GM19395 (cell line): ENCODE measurements around the gene FAM163B.
"Not testable (repeated sequence)": the region's sequence is repeated elsewhere in the genome, so short reads cannot be mapped to it uniquely, and the experiment has no call there.

ENCODE experiments used
- ATAC-seq: cut with Tn5 transposase; IDR thresholded peaks from one replicate; pipeline ENCODE4 v1.9.1; 2021; ENCODE audit warnings: mild to moderate bottlenecking, moderate library complexity; ENCODE audit not compliant: unreplicated experiment

Gene FAM163B

DNA sequence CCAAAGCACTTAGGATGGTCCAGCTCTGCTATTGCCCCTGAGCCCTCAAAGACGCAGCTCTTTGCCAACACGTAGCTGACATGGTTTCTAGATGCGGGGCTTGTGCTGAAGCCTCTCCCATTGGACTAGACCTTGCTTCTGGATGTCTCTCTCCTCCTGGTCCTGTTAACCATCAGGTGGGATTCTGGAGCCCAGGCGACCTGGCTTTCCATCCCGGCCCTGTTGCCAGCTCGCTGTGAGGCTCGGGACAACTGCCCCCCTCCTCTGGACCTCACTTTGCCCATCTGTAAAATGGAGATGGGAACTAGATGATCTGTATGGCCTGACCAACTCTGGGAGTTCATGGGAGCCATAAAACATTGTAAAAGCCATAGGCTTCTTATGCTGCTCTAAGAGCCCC lies 31.0 kb upstream of the FAM163B start:
- ATAC-seq, result no peak

DNA sequence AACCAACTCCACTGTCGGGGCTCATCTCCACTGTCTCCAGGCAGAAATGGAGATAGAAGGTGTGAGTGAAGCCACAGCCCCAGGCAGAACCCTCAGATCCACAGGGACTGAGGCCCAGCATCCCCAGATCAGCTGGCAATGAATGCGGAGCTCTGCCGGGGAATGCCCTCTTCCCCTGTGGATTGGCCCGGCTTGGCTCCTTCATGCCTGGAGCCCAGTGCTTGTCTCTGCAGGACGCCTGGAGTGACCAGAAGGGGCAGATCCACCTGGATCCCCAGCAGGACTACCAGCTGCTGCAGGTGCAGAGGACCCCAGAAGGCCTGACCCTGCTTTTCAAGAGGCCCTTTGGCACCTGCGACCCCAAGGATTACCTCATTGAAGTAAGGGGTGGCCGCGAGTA lies 30.4 kb upstream of the FAM163B start:
- no peak for ATAC-seq

DNA sequence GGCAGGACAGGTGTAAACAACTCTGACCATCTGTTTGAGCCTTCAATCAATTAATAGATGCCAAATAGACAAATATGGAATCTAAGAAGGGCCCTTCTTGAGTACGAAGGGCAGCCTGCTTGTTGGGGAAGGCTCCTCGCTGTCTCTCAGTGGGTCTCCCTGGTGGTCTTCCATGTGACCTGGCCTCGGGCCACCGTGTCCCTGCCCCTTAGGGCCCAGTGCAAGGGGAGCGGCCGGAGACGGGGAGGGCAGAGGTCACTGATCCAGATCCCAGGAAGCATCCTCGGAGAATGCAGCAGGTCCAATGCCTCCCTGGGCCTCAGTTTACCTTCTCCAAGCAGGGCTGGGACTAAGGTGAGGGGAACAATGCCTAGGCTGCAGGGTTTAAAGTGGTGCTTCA lies 29.5 kb upstream of the FAM163B start:
- no peak for ATAC-seq

DNA sequence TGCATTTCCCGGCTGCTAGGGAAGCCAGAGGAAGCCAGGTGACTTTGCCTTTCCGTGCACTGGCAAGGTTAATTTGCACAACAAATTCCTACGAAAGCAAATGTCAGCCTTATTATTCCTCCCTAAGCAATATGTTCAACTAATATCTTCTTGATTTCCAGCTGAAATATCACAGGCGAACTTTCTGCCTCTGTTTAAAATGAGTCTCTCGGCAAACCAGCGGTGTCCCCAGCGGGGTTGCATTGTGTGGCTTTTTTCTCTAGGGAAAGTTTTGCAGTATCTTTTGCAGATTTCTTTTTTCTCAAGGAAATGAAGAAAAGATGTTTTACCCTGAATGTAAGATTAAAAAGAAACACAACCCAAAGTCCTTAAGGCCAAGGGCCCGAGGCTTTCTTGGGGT lies 28.9 kb upstream of the FAM163B start:
- no peak for ATAC-seq

DNA sequence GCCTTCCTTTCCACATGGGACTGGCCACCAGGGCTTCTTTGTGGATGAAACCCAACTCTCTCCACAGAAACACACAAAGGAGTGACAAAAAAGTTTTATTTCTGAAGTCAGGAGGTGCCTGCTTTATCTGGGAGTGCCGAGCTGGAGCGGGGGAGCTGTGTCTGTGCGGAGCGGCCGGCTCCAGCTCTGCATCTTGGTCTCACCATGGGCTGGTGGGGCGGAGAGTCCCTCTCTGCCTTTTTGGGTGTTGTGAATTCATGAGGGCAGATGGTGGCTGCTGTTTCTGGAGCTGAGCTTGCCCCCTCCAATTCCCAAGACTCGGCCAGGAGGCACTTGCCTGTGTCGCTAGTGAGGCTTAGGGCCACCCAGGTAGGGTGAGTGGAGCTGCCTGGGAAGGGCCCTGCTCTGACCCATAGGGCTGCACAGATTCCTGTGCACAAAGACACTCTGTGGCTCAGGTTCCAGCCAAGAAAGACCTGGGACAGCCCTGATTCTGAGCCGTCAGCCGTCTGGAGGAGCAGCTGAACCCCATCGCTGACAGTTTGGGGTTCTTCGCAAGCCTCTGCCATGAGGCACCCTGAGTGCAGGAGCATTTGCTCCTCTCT lies 28.4 kb upstream of the FAM163B start:
- no peak for ATAC-seq

DNA sequence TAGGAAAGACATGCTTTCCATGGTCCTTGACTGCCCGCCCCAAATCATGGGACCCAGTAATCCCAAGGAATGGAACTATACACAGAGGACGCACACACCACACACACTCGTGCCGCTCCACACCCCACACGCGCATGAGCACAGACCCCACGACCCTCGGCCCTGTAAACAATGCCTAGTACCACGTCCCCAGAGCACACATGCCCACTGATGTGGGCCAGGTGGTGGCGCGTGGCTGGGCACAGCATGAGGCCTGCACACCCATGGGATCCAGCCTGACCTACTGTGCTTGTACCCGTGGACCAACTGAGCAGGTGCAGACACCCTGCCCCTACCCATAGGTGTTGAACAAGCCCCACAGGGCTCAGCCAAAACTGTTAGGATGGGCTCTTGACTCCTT lies 27.7 kb upstream of the FAM163B start:
- ATAC-seq, result no peak

DNA sequence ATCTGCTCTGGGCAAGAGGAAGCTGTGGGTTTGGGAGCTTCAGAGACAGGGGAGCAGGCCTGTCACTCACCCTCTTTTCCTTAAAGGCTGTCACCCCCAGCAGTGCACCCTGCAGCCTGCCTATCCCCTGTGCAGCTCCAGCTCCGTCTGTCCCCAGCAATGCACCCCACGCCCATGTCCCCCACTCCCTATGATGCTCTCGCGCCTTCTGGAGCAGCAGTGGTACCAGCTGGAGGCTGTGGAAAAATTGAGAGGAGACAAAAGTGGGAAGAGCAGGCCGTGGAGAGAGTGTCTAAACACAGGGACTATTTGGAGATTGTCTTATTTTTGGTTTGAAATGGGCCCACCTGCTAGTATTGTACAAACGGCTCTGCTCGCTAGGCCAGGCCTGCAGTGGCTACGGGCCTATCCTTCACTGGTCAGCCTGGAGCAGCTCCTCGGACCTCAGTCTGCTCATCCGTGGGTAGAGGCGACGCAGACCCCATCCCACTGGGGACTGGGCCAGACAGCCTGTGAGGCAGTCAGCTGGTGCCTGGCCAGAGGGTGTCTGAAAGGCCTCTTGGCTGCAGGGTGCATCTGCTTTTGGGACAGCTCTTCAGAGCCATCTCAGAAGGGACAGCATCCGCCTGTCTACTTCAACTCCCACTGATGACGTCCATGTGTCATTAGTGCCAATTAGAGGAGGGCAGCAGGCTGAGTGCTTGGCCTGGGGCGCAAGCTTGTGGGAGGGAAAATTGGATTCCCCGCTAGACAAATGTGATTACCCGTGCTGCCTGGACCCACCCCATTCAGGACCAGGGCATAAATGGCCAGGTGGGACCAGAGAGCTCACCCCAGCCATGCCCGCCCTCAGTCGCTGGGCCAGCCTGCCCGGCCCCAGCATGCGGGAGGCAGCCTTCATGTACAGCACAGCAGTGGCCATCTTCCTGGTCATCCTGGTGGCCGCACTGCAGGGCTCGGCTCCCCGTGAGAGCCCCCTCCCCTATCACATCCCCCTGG lies 26.6 kb upstream of the FAM163B start, which contains the start of gene DBH:
TSS of gene DBH (plus strand) at position 831 of the 999 bp plus-strand sequence. CDS start at position 840, 9 bp downstream.
- no peak for ATAC-seq

DNA sequence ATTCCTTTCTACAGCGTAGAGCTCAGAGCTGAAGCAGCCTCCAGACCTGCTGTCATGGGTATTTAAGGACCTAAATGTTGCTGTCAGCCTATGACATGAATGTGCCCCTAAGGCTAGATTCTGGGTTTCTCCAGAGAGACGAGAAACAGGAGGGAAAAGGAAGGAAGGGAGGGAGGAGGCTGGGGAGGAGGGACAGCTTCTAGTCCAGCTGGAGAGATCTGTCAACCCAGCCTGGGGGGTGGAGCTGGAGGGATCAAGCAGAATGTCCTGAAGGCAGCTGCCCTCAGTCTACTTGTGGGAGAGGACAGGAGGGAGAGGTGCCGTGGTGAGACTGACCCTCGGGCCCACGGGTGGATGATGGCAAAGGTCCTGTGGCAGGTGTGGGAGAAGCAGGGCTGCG lies 25.9 kb upstream of the FAM163B start:
- ATAC-seq, result no peak

DNA sequence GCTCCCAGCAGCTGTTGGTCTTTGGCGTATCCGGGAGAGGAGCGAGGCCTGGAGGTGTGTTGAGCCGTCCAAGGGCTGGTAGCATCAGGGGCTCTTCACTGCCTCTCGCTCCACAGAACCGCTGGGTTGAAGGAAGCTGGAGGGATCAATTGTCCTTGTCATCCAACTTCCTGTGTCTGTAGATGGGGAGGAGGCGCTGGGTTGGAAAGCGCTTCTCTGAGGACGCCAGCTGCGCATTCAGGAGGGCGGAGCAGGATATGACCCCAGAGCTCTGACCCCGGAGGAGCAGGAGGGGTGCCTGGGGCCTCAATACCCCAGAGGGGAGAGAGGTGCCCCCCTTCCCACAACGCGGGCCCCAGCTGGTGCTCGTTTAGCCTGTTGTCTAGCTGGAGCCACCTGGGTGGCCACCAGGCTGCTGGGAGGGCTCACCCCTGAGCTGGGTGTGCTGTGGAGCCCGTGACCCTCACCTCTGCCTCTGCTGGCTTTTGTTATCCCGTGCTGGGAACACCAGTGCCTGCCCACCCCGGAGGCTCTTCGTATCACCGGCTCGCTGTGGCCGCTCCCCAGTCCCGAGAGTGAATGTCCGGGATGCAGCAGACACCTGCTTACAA lies 25.0 kb upstream of the FAM163B start:
- no peak for ATAC-seq

DNA sequence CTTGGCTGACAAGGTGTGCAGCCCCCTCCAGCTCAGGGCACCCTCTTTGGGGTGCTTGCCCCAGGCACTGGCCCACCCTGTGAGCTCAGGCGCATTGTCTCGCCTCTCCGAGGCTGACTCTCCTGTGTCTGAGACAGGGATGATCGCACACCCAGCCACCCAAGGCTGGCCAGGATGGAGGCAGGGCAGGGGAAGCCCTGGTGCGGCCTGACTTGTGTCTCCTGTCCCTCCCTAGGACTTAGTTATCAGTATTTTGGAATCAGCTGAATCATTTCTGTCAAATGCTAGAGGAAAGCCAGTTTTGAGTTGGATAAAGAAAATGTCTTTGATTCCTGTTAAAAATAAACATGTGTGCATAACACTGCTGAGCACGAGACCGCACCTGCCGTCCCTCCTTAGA lies 24.5 kb upstream of the FAM163B start:
- ATAC-seq, result no peak

DNA sequence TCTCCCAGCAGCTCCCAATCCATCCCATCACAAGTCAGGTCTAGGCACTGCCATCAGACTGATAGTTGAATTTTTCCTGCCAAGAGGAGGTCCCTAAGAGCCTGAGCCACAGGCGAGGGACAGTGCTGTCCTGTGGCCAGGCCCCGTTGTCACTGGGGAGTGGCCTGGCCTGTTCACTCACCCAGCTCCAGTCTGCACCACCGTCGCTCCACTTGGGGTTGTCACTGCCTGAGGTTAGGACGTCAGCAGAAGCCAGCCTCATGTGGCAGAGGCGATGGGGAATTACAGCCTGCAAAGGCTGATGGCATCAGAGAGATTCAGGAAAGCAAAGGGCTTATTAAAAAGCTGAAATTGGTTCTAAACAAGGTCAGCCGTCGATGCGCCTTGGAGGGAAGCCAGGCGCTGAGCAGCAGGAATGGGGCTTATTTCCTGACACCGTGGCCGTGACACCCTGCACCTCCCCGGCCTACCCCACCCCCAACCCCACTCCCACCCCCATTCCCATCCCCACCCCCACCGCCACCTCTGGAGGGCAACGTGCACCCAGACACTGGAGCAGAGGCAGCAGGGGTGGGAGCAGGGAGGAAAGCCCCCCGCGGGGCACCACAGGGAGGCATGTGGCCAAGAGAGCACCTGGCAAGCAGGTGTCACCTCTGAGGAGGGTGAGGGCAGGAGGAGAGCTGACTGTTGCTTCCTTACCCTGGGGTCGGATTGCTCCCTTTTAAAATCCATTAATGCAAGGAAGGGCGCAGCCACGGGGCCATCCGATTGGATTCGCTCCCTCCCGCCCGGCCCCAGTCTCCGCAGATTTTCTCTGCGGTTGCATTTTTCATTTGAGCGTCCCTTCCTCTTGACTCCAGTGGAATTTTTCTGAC lies 23.9 kb upstream of the FAM163B start:
- ATAC-seq, result no peak

DNA sequence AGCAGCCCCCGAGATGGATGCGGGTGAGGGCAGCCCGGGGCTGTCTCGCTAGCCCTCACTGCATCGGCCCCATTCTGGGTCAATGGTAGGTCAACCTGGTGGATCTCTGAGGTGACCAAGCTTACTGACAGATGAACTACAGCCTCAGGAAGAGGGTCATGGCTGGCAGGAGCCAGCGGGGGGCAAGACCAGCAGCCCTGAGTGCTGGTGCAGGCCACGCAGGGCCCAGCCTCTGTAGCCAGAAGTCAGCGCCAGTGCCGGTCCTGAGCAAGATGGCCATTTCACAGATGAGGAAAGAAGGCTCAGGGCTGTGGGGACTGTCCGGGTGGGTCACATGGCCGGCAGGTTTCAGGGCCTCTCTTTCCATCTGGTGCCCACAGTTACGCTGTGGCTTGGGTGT lies 21.9 kb upstream of the FAM163B start:
- ATAC-seq, result no peak

DNA sequence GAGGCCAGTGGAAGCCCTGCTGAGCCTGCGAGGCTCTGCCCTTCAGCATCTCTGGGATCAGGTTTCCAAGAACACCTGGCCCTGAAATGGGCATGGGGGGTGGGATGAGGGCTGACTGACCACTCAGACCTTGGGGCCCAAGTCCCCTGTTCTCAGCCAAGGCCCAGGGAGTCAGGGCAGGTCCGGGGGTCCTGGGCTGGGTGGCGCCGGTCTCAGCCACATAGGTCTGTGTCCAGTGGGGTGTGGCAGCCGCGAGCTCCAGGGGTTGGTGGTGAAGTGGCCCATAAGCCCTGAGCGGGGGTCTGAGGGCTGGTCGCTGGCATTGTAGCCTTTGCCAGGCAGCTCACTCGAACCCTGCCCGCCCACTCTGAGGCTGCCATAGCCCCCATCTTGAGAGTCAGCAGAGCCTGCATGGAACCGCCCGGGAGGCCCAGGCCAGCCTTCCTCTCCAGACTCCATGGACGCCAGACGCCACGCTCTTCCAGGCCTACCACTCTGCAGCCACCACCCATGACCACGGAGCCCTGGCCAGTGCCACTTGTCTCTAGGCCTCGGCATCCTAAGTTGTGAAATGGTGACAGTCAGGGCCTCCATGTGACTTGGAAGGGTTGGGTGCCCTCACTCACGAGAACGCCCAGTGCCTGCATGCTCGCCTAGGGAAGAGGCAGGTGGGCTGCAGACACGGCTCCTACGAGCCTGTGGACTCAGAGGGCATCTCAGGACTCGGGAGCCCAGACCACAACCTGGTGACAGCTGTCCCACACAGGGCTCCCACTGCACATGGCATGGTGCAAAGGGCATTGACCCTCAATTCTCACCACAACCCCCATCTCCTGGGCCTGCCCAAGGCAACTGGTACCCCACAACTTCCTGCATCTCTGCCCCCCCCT lies 20.3 kb upstream of the FAM163B start:
- ATAC-seq, result no peak

DNA sequence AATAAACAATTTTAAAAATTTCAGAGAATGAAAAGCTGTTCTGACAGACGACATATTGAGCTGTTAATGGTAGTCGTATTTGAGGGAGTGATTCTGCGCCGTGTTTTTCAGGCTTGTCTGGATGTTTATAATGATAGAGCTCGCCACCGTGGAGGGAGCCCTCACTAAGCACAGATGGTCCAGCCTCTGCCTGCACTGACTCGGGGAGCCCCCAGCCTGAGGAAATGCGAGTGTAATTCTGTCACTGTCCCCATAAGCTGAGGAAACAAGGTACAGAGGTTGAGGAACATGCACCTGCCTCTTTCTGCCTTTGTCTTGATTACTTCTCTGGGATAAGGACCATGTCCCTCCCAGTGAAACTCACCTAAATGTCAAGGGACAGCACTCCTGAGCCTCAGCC lies 19.6 kb upstream of the FAM163B start:
- ATAC-seq, result no peak

DNA sequence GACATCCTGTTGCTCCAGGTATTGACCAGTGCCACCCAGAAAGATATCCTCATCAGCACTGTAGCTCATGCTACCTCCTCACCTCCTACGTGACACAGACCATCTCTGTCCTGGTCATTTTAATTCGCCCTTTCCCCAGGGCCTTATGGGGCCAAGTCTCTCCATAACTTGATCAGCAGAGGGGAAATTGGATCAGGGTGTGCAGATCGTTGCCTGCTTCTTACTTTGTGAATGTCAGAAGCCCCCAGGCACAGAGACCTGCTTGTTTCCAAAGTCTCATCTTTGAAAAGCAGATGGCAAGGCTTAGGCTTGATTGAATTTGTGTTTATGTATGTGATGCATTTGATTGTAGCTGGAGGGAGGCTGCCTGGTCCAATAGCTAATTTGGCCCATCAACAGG lies 18.2 kb upstream of the FAM163B start:
- ATAC-seq, result no peak

DNA sequence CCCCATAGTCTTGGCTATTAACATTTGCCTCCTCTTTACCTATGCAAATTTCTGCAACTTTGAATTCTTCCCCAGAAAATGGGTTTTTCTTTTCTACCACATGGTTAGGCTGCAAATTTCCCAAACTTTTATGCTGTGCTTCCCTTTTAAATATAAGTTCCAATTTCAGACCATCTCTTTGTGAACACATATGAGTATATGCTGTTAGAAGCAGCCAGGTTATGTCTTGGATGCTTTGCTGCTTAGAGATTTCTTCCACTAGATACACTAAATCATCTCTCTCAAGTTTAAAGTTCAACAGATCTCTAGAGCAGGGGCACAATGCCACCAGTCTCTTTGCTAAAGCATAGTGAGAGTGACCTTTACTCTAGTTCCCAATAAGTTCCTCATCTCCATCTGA lies 16.8 kb upstream of the FAM163B start:
- ATAC-seq, result not testable (repeated sequence)

DNA sequence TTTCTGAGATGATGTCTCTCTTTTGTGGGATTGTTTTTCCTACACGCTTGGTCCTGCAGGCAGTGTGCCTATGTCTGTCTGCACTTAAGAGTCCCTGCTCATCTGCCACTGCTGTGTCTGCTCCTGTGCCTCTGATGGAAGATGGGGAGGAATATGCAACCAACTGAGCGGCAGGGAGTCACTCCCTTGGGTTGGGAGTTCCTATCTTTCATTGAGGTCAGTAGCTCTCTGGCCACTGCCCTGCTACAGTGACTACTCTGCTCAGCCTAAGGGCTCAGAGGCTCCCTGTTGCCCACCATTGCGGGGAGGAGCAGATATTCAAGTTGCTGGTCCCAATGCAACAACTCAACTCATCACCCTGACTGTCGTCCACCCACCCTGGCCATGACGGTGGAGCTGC lies 13.4 kb upstream of the FAM163B start:
- ATAC-seq, result no peak

DNA sequence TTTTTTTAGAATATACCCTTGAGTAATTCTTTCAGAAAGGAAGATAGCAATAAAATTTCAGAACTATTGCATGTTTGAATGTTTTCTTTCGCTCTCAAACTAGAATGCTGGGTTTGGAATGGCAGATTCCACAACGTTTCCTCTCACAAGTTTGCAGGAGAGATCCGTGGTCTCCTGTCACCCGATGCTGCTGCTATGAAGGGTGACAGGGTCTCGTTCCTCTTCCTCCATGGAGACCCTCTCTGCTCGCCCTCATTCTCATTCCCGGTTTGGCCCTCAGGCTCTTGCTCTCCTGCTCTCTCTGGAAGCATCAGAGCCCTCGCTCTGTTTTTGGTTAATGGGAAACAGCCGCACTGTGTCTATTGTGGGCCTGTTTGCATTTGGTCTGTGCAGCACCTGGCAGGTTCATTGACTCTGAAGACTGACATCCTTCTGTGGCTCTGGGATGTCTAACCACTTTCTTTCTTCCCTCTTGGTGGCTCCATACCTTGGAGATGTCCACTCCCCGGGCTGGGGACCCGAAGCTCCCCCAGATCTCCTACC lies 12.6 kb upstream of the FAM163B start:
- no peak for ATAC-seq

DNA sequence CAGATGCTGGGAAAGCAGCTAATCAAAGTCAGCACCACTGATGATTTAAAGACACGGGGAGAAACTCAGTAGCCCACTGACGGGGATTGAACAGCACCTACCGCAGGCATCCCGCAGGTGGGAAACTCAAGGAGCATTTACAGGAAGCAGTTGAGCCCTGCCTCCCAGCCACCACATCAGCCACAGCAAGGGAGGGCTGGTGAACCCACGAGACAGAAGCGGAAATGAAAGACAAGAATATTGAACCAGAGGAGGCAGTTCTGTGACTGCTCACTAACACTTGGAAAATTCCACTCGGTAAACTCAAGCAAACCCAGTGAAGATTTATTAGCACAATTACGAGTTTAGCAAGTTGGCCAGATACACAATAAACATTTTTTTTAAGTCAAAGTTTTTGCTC lies 10.6 kb upstream of the FAM163B start:
- ATAC-seq, result no peak

DNA sequence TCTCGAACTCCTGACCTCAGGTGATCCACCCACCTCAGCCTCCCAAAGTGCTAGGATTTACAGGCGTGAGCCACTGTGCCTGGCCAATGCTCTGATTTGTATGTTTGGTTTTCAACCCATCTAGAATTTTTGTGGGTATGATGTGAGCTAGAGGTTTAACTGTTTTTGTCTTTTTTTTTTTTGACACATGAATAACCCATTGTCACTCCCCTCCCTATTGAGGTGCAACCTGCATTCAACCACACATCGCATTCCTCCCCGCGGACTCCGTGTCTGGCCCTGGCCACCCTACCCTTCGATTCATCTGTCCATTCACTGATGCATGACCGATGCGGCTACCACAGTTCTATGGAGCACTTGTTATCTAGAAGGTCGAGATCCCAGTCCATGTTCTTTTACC lies 9.5 kb upstream of the FAM163B start:
- ATAC-seq, result no peak
